ENCODE measurements around the gene CDH5. TPM values are rescaled to one million over a fixed set of nuclear protein-coding genes. Genes with fewer than 3 reads are reported as not detected.

CDH5 gene, protein sequence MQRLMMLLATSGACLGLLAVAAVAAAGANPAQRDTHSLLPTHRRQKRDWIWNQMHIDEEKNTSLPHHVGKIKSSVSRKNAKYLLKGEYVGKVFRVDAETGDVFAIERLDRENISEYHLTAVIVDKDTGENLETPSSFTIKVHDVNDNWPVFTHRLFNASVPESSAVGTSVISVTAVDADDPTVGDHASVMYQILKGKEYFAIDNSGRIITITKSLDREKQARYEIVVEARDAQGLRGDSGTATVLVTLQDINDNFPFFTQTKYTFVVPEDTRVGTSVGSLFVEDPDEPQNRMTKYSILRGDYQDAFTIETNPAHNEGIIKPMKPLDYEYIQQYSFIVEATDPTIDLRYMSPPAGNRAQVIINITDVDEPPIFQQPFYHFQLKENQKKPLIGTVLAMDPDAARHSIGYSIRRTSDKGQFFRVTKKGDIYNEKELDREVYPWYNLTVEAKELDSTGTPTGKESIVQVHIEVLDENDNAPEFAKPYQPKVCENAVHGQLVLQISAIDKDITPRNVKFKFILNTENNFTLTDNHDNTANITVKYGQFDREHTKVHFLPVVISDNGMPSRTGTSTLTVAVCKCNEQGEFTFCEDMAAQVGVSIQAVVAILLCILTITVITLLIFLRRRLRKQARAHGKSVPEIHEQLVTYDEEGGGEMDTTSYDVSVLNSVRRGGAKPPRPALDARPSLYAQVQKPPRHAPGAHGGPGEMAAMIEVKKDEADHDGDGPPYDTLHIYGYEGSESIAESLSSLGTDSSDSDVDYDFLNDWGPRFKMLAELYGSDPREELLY
- 0.14 TPM in 1 of 2 replicates, not detected in the other for total RNA-seq

DNA sequence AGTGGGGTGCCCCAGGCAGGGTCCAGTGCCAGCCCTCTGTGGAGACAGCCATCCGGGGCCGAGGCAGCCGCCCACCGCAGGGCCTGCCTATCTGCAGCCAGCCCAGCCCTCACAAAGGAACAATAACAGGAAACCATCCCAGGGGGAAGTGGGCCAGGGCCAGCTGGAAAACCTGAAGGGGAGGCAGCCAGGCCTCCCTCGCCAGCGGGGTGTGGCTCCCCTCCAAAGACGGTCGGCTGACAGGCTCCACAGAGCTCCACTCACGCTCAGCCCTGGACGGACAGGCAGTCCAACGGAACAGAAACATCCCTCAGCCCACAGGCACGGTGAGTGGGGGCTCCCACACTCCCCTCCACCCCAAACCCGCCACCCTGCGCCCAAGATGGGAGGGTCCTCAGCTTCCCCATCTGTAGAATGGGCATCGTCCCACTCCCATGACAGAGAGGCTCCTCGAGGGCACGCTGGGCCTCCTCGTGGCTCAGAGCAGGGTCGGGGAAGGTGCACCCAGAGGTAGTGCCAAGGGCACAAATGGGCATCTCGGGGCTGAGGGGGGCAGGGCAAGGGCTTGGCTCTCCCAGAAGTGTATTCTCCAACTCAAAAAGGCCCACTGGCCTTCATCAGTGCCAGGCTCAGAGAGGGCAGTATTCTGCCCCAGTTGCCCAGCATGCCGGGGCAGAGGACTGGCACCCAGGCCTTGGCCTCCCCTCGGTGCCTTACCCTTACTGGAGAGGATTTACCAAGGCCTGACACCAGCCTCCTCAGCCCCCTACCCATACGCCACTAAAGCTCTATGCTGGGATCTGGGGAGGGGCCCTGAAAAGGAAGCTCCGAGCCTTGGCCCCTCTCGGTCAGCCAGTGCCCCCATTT, at the start of gene CDH5:
CDH5 (plus strand) TSS at position 259 of the 867 bp plus-strand sequence. CDS start 12,647 bp downstream, outside the sequence.

DNA sequence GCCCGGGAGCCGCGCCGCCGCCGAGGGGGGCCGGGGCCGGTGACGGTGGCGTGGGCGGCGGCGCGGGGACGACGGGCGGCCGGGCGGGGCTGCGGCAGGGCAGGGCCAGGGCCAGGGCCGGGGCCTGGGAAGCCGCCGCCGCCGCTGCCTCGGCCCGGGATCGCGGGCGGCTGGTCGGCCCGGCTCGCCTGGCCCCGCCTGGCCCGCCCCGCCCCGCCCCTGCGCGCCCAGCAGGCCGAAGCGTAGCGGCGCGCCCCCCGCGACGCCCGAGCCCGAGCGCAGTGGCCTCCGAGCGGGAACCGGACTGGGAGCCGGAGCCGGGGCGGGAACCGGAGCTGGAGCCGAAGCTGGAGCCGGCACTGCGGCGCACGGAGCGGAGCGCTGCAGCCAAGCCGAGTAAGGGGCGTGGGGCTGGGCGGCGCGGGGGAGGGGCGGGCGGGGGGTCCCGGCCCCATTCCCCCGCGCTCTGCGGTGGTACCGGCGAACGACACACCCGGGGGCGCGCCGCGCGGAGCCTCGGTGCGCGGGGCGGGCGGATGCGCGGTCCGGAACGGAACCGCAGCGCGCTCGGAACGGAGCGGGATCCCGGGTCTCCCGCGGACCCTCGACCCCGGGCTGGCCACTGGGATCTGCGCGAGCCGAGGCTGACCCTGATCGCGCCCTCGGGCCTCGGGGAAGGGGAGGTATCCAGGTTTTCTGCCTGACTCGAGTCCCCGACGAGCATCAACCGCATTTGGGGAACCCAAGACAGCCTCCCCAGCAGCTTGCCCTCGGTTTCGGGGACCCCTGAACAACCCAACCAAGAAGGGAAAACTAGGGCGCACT, 60.8 kb downstream of the CDH5 start, which contains the start of gene BEAN1:
BEAN1 (plus strand) TSS at position 260 of the 825 bp plus-strand sequence. CDS start 10,382 bp downstream, outside the sequence.

Other genes with a start within 250 kb of the CDH5 start
- 0.42 TPM in 1 of 2 replicates, not detected in the other for gene BEAN1, start 60.6 kb downstream of the CDH5 start, total RNA-seq
- 17.2 and 17.8 TPM in 2 replicates for gene TK2, start 183.4 kb downstream of the CDH5 start, total RNA-seq
- 18.5 and 40.3 TPM in 2 replicates for gene CKLF, start 185.9 kb downstream of the CDH5 start, total RNA-seq
- 0.35 TPM in 1 of 2 replicates, not detected in the other for gene CMTM1, start 199.7 kb downstream of the CDH5 start, total RNA-seq
- gene CMTM2, start 212.8 kb downstream of the CDH5 start, total RNA-seq, result not detected in 2 replicates
- gene CMTM3, start 238.0 kb downstream of the CDH5 start, total RNA-seq, result 14.6 and 20.2 TPM in 2 replicates